Stomach smooth muscle (tissue), 2 donors: ENCODE measurements around the gene KAZALD1.

ENCODE experiments used
- H3K27ac ChIP-seq: one replicate; pipeline ENCODE4 v1.7.0; 2013; ENCODE audit warnings: mild to moderate bottlenecking, low read length, inconsistent platforms
- H3K27me3 ChIP-seq, 2 donors: one replicate each; pipeline ENCODE4 v1.7.0; 2013; ENCODE audit warnings: low read length in 2 of 2; ENCODE audit not compliant: insufficient read depth in 2 of 2, control insufficient read depth in 1 of 2
- H3K36me3 ChIP-seq, 2 donors: one replicate each; pipeline ENCODE4 v1.7.0; 2013; ENCODE audit warnings: low read length in 2 of 2; ENCODE audit not compliant: control insufficient read depth in 2 of 2, insufficient read depth in 2 of 2
- H3K4me1 ChIP-seq: one replicate; pipeline ENCODE4 v1.7.0; 2013; ENCODE audit warnings: low read length; ENCODE audit not compliant: control insufficient read depth, insufficient read depth
- H3K4me3 ChIP-seq, 2 donors: one replicate each; pipeline ENCODE4 v1.7.0; 2013; ENCODE audit warnings: low read length in 2 of 2
- H3K9ac ChIP-seq, 2 donors: one replicate each; pipeline ENCODE4 v1.7.0; 2013; ENCODE audit warnings: low read length in 2 of 2, mild to moderate bottlenecking in 1 of 2
- H3K9me3 ChIP-seq, 2 donors: one replicate each; pipeline ENCODE4 v1.7.0; 2013; ENCODE audit warnings: low read length in 2 of 2; ENCODE audit not compliant: control insufficient read depth in 2 of 2
- donor health status: healthy.
- donor health status: Pancreatic carcinoma.

Gene KAZALD1

GRCh38 chr10:101061624-101062231 is at the start of gene KAZALD1:
Gene KAZALD1, plus strand, starts transcription at chr10:101061989. Its CDS starts 604 bp downstream, at chr10:101062593.
- no peaks in the 10 kb centered on the region for H3K36me3 ChIP-seq
- peaks cover 36 to 49% of the 10 kb centered on the region in 2 donors for H3K27me3 ChIP-seq
- no peaks in the 10 kb centered on the region for H3K9me3 ChIP-seq
- peak within 1 kb of the TSS; percentile 77 to 99 for H3K9ac ChIP-seq
- peak within 1 kb of the TSS; percentile 82 for H3K27ac ChIP-seq
- H3K4me3 ChIP-seq, result peak within 1 kb of the TSS; percentile 83 to 99
- H3K4me1 ChIP-seq, result peaks cover 55% of the 10 kb centered on the region

- Histone ChIP-seq H3K27ac (peak overlapping the region; percentile 58), H3K9ac (peak overlapping the region in 1 of 2 donors; percentile 47)
Observed at GRCh38 chr10:101012525-101013364, 49.0 kb upstream of the KAZALD1 start.

GRCh38 chr10:101013365-101013825 is 48.4 kb upstream of the KAZALD1 start:
- H3K4me1 ChIP-seq, result peaks cover 31% of the 10 kb centered on the region
- peak overlapping the region in 1 of 2 donors; percentile 35 for H3K4me3 ChIP-seq
- H3K27ac ChIP-seq, result peak overlapping the region; percentile 58
- H3K27me3 ChIP-seq, result peaks cover 7 to 16% of the 10 kb centered on the region in 2 donors
- no peaks in the 10 kb centered on the region for H3K9me3 ChIP-seq
- no peaks in the 10 kb centered on the region for H3K36me3 ChIP-seq
- peak overlapping the region in 1 of 2 donors; percentile 47 for H3K9ac ChIP-seq

More at GRCh38 chr10:101012525-101013364, 49.0 kb upstream of the KAZALD1 start:
- no peaks in the 10 kb centered on the region for H3K36me3 ChIP-seq
- H3K9me3 ChIP-seq, result no peaks in the 10 kb centered on the region
- peak overlapping the region in 1 of 2 donors; percentile 35 for H3K4me3 ChIP-seq
- H3K27me3 ChIP-seq, result peaks cover 7 to 14% of the 10 kb centered on the region in 2 donors
- peaks cover 36% of the 10 kb centered on the region for H3K4me1 ChIP-seq

GRCh38 chr10:101014230-101014884 is 47.4 kb upstream of the KAZALD1 start:
- Histone ChIP-seq H3K4me1 (peaks cover 29% of the 10 kb centered on the region), H3K9ac (no peak overlapping the region), H3K9me3 (no peaks in the 10 kb centered on the region), H3K36me3 (no peaks in the 10 kb centered on the region), H3K27ac (no peak overlapping the region), H3K4me3 (no peak overlapping the region), H3K27me3 (peaks cover 9 to 24% of the 10 kb centered on the region in 2 donors)

- H3K27me3 ChIP-seq, result peaks cover 9 to 24% of the 10 kb centered on the region in 2 donors
- H3K9ac ChIP-seq, result no peak overlapping the region
- H3K36me3 ChIP-seq, result no peaks in the 10 kb centered on the region
- peaks cover 29% of the 10 kb centered on the region for H3K4me1 ChIP-seq
- no peak overlapping the region for H3K4me3 ChIP-seq
- no peaks in the 10 kb centered on the region for H3K9me3 ChIP-seq
- H3K27ac ChIP-seq, result no peak overlapping the region
Observed at GRCh38 chr10:101014966-101015581, 46.7 kb upstream of the KAZALD1 start.

- H3K4me1 ChIP-seq, result peaks cover 29% of the 10 kb centered on the region
- H3K9ac ChIP-seq, result no peak overlapping the region
- no peaks in the 10 kb centered on the region for H3K9me3 ChIP-seq
- H3K4me3 ChIP-seq, result no peak overlapping the region
- no peaks in the 10 kb centered on the region for H3K36me3 ChIP-seq
- H3K27me3 ChIP-seq, result peaks cover 11 to 24% of the 10 kb centered on the region in 2 donors
- no peak overlapping the region for H3K27ac ChIP-seq
Observed at GRCh38 chr10:101015582-101015973, 46.2 kb upstream of the KAZALD1 start.

- Histone ChIP-seq H3K36me3 (no peaks in the 10 kb centered on the region), H3K4me1 (peaks cover 29% of the 10 kb centered on the region), H3K27me3 (peaks cover 11 to 31% of the 10 kb centered on the region in 2 donors), H3K4me3 (no peak overlapping the region), H3K9me3 (no peaks in the 10 kb centered on the region), H3K9ac (no peak overlapping the region), H3K27ac (no peak overlapping the region)
Observed at GRCh38 chr10:101016814-101017213, 45.0 kb upstream of the KAZALD1 start.

- H3K27ac ChIP-seq, result no peak overlapping the region
- no peak overlapping the region for H3K4me3 ChIP-seq
- peaks cover 17% of the 10 kb centered on the region for H3K4me1 ChIP-seq
- no peak overlapping the region for H3K9ac ChIP-seq
- peaks cover 13 to 31% of the 10 kb centered on the region in 2 donors for H3K27me3 ChIP-seq
- H3K9me3 ChIP-seq, result no peaks in the 10 kb centered on the region
- no peaks in the 10 kb centered on the region for H3K36me3 ChIP-seq
Observed at GRCh38 chr10:101018118-101018599, 43.6 kb upstream of the KAZALD1 start.

GRCh38 chr10:101018600-101019439 is 43.0 kb upstream of the KAZALD1 start:
- H3K4me3 ChIP-seq, result no peak overlapping the region
- H3K9ac ChIP-seq, result no peak overlapping the region
- no peaks in the 10 kb centered on the region for H3K9me3 ChIP-seq
- peaks cover 11% of the 10 kb centered on the region for H3K4me1 ChIP-seq
- H3K27me3 ChIP-seq, result peaks cover 13 to 31% of the 10 kb centered on the region in 2 donors
- no peaks in the 10 kb centered on the region for H3K36me3 ChIP-seq
- H3K27ac ChIP-seq, result no peak overlapping the region
